Adrenal gland (tissue), 5 donors: ENCODE data around the gene IL9.

Source experiments
- POLR2A ChIP-seq, 2 donors: fragments of 450-650 bp; IDR thresholded peaks; one replicate each; pipeline ENCODE4 v1.6.1; 2017; ENCODE audit warnings: antibody characterized with exemption in 2 of 2, mild to moderate bottlenecking in 2 of 2, moderate library complexity in 1 of 2
- TF ChIP-seq, protein P1 (sequence below), 6 experiments: fragments of 450-650 bp in 4 of 6; fragments of 200-600 bp in 2 of 6; sonication (generic) in 1 of 6; IDR thresholded peaks; 1 replicate in 5 of 6; 2 replicates in 1 of 6; pipeline versions ENCODE4 v1.5.1 to v1.8.0; 2016 to 2021; ENCODE audit warnings: antibody characterized with exemption in 6 of 6, mild to moderate bottlenecking in 2 of 6, moderate library complexity in 1 of 6
- donor health status: DM: no; HTN: no; CAD: no.

DNA sequence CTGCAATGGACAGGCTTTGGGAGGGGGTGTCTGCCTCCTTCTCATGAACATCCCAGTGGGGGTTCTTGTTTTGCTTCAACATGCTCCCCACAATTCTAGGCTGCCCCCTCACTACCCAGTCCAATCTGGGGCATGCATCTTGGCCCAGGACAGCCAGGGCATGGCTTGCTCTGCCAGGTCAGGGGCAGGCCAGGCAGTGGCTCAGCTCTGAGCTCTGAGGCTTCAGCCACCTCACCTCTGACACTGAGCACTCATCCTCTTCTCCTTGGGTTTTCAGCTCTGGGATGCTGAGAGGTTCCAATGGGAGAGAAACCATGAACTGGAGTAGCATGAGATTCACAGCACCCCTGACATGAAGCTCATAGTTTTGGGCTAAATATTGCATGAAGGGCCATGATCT, 49.3 kb downstream of the IL9 start:
- TF ChIP-seq POLR2A (IDR thresholded peaks at IDR 0.05) = no peak
- TF ChIP-seq, protein P1, sequence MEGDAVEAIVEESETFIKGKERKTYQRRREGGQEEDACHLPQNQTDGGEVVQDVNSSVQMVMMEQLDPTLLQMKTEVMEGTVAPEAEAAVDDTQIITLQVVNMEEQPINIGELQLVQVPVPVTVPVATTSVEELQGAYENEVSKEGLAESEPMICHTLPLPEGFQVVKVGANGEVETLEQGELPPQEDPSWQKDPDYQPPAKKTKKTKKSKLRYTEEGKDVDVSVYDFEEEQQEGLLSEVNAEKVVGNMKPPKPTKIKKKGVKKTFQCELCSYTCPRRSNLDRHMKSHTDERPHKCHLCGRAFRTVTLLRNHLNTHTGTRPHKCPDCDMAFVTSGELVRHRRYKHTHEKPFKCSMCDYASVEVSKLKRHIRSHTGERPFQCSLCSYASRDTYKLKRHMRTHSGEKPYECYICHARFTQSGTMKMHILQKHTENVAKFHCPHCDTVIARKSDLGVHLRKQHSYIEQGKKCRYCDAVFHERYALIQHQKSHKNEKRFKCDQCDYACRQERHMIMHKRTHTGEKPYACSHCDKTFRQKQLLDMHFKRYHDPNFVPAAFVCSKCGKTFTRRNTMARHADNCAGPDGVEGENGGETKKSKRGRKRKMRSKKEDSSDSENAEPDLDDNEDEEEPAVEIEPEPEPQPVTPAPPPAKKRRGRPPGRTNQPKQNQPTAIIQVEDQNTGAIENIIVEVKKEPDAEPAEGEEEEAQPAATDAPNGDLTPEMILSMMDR (IDR thresholded peaks at IDR 0.05) = no peak
